ENCODE measurements around the gene FAM193B. TPM values are rescaled to one million over a fixed set of nuclear protein-coding genes. Genes with fewer than 3 reads are reported as not detected.

The FAM193B gene
- total RNA-seq, 1 donor from 2014 or later = 69.0 TPM

DNA sequence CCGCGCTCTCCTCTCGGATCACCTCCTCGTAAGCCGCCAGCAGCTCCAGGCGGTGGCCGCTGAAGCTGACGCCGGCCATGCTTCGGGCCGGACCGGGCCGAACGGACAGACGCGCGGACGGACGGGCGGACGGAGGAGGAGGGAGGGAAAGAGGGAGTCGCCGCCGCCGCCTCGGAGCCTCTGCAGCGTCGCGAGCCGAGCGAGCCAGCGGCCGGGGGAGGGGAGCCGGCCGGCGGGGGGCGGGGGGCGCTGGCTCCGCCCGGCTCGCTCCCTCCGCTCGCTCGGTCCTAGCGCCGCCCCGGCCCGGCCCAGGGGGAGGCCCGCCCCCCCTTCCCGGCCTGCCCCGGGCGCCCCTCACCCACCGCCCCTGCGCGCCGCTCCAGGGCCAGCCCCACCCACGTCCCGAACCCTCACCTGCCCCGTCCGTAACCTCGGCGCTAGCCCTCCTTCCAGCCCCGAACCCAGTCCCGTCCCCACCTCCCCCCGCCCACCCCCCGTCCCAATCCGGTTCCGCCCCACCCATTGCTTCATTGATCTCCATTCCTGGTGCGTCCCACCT lies 80.8 kb downstream of the FAM193B start, which contains the start of gene DBN1:
Gene DBN1, minus strand, starts transcription at position 192 of the 559 bp plus-strand sequence. Its CDS starts 113 bp downstream, at position 79.
- DNase-seq (ENCODE audit: low spot score) (no peak), ATAC-seq (peak; percentile 47)

DNA sequence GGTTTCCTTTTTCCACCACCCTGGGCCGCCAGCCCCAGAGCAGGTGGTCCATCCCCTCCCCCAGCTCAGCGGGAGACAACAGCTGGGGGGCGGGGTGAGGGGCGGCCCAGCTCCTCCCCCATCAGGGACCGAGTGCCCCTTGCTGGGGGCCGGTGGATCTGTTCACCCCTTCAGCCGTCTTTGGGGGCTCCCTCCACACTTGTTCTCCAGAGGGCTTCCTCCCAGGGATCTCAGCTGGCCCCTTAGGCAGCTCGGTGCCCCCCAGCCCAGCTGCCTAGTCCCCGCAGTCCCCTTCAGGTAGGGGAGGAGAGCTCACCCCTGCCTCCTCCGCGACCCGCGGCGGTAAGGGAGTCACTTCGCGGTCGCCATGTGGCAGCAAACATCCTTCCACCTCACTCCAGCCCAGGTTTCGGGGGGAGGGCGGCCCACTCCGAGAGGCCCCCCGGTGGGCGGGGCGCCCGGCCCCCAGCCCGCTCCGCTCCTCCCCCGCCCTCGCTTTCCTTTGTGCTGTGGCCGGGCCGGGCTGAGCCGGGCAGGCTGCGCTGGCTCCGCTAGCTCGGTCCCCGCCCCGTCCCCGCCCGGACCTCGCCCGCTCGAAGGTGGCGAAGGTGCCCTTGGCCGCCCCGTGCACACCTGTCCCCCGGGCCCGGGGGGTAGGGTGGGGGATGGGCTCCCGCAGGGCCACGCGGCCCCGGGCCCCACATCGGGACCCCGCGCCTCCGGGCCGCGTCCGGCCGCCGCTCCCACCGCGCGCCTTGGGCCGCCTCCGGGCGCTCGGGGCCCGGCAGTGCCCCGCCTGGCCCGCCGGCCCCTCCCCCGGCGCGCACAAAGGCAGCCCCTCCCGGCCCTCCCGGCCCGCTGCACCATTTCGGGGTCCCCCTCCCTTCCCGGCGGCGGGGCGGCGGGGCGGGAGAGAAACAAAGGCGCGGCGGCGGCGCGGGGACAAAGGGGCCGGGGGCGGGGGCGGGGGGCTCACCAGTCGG lies 81.6 kb downstream of the FAM193B start:
- peak; percentile 29 for ATAC-seq

DNA sequence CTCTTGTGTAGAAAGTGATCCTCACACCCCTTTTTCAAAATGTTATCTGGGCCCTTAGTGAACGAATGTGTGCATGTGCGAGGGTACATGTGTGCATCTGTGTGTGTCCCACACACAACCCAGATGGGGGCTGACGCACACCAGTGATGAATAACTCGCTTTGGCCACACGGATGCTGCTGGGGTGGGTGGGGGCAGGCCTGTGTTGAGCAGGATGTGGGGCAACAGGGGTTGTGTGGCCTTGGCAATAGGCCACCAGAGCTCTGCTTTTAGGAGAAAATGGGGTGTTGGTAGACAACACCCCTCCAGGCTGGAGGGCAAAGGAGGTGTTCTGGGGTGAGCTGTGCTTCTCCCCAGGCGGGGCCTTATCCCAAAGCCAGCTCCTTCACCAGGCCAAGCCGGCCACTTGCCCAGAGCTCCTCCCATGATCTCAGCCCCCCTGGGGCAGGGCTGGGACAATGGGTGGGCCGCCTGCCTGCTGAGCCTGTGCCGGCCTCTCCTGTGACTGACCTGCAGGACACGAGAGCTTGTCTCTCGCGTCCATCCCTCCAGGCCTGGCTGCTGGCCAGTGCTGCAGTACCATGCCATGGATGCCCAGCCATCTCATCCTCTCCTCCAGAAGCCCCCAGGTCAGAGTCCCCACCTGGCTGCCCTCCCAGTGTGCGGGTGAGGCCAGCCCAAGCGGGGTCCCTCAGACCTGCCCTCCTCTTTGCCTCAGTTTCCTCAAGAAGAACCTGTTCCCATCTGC lies 82.6 kb downstream of the FAM193B start:
- DNase-seq (ENCODE audit: low spot score) (no peak), ATAC-seq (no peak)

More for the DNA sequence above, 81.6 kb downstream of the FAM193B start:
- no peak for DNase-seq (ENCODE audit: low spot score)

DNA sequence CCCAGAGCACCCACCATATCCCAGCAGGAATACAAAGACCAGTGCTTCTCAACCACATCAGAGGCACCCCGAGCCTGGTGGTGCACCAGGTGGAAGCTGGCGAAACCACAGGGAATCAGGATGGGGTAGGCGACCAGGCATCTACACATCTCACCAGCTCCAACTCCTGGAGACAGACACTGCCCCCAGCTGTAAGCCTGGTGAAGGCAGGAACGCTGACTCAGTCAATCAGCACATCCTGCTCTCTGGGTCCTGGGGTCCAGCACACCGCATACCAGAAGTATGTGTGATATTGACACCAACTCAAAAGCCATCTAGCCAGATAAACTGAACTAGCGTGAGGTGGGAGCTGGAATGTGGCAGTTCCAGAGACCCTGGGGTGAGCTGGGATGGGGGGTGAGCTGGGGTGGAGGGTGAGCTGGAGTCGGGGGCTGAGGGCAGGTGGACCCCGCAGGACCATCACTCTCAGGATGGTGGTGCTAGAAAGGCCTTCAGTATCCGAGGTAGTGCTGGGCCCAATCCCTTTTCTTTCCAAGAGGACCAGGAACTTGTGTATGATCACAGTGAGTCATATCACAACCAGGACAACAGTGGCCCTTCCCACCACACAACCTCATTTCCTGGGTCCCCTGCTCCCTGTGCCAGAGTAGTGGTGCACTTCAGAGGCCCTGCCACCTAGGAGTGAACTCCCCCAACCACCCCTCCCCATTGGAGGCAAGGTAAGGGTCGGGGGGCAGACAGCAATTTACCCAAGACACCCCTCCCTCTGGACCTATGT lies 83.4 kb downstream of the FAM193B start:
- no peak for DNase-seq (ENCODE audit: low spot score)
- ATAC-seq = no peak

Other genes with a start within 250 kb of the FAM193B start
- gene MXD3, start 242.7 kb downstream of the FAM193B start, total RNA-seq = 9.4 TPM
- 162 TPM for gene LMAN2, start 202.9 kb downstream of the FAM193B start, total RNA-seq
- 34.6 TPM for gene RGS14, start 196.6 kb downstream of the FAM193B start, total RNA-seq
- 3.0 TPM for gene SLC34A1, start 170.1 kb downstream of the FAM193B start, total RNA-seq
- not detected for gene PFN3, start 153.9 kb downstream of the FAM193B start, total RNA-seq
- gene F12, start 145.0 kb downstream of the FAM193B start, total RNA-seq = 292 TPM
- gene GRK6, start 127.9 kb downstream of the FAM193B start, total RNA-seq = 9.8 TPM
- gene PRR7, start 107.7 kb downstream of the FAM193B start, total RNA-seq = 0.63 TPM
- gene DBN1, start 80.9 kb downstream of the FAM193B start, total RNA-seq = 1.7 TPM
- 5.3 TPM for gene PDLIM7, start 57.0 kb downstream of the FAM193B start, total RNA-seq
- 3.2 TPM for gene DOK3, start 44.7 kb downstream of the FAM193B start, total RNA-seq
- 43.2 TPM for gene DDX41, start 37.6 kb downstream of the FAM193B start, total RNA-seq
- 135 TPM for gene TMED9, start 37.6 kb upstream of the FAM193B start, total RNA-seq
- gene B4GALT7, start 45.6 kb upstream of the FAM193B start, total RNA-seq = 13.5 TPM
- gene FAM153A, start 228.3 kb upstream of the FAM193B start, total RNA-seq = 0.73 TPM

Measured in left lobe of liver (tissue), 2 donors.